ENCODE data around the gene LZTR1.

LZTR1 gene

GRCh38 chr22:21014202-21014725 lies 32.2 kb downstream of the LZTR1 start:
- H3K27ac ChIP-seq (ENCODE audit: low read length): no peak overlapping the region
- 0 out of 2 replicates have a peak, but pooled peaks cover 6% of the 10 kb centered on the region for H4K20me1 ChIP-seq (ENCODE audit: insufficient read depth, low read length)
- H3K9me3 ChIP-seq (ENCODE audit: insufficient read depth, low read length): no peaks in the 10 kb centered on the region
- no peaks in the 10 kb centered on the region for H3K36me3 ChIP-seq (replicated peaks; ENCODE audit: low read depth, low read length)
- H3K4me2 ChIP-seq (ENCODE audit: low read length): no peak overlapping the region
- H3K27me3 ChIP-seq (ENCODE audit: low read depth, low read length): no peaks in the 10 kb centered on the region
- no peaks in the 10 kb centered on the region for H3K79me2 ChIP-seq (ENCODE audit: low read length)
- H3K4me1 ChIP-seq (ENCODE audit: low read length): no peaks in the 10 kb centered on the region
- H2AFZ ChIP-seq (ENCODE audit: low read depth, low read length): no peak overlapping the region
- TF ChIP-seq EZH2phosphoT487 (IDR thresholded peaks at IDR 0.05; ENCODE audit: low read depth) (no peak), CTCF (IDR thresholded peaks at IDR 0.05; ENCODE audit: low read depth, low read length) (no peak)
- no peak overlapping the region for H3K9ac ChIP-seq (ENCODE audit: low read length)
- H3K4me3 ChIP-seq (ENCODE audit: low read length): no peak overlapping the region

GRCh38 chr22:21014726-21015465 lies 32.8 kb downstream of the LZTR1 start, which contains the start of gene P2RX6:
P2RX6 (plus strand) TSS chr22:21015165; CDS start chr22:21015175, 10 bp downstream.
- H3K79me2 ChIP-seq (ENCODE audit: low read length): no peaks in the 10 kb centered on the region
- H3K36me3 ChIP-seq (replicated peaks; ENCODE audit: low read depth, low read length): no peaks in the 10 kb centered on the region
- TF ChIP-seq EZH2phosphoT487 (IDR thresholded peaks at IDR 0.05; ENCODE audit: low read depth) (no peak), CTCF (IDR thresholded peaks at IDR 0.05; ENCODE audit: low read depth, low read length) (no peak)
- H3K4me3 ChIP-seq (ENCODE audit: low read length): no peak within 1 kb of the TSS
- no peak within 1 kb of the TSS for H2AFZ ChIP-seq (ENCODE audit: low read depth, low read length)
- H3K27ac ChIP-seq (ENCODE audit: low read length): no peak within 1 kb of the TSS
- no peak within 1 kb of the TSS for H3K4me2 ChIP-seq (ENCODE audit: low read length)
- H3K27me3 ChIP-seq (ENCODE audit: low read depth, low read length): no peaks in the 10 kb centered on the region
- no peak within 1 kb of the TSS for H3K9ac ChIP-seq (ENCODE audit: low read length)
- no peaks in the 10 kb centered on the region for H3K9me3 ChIP-seq (ENCODE audit: insufficient read depth, low read length)
- 0 out of 2 replicates have a peak, but pooled peaks cover 3% of the 10 kb centered on the region for H4K20me1 ChIP-seq (ENCODE audit: insufficient read depth, low read length)
- no peaks in the 10 kb centered on the region for H3K4me1 ChIP-seq (ENCODE audit: low read length)

- H3K4me3 ChIP-seq (ENCODE audit: low read length): no peak overlapping the region
- H3K27ac ChIP-seq (ENCODE audit: low read length): no peak overlapping the region
- H4K20me1 ChIP-seq (ENCODE audit: insufficient read depth, low read length): no peaks in the 10 kb centered on the region
- no peaks in the 10 kb centered on the region for H3K27me3 ChIP-seq (ENCODE audit: low read depth, low read length)
- H3K79me2 ChIP-seq (ENCODE audit: low read length): no peaks in the 10 kb centered on the region
- H3K4me1 ChIP-seq (ENCODE audit: low read length): no peaks in the 10 kb centered on the region
- no peak overlapping the region for H3K4me2 ChIP-seq (ENCODE audit: low read length)
- no peak overlapping the region for H3K9ac ChIP-seq (ENCODE audit: low read length)
- no peak for TF ChIP-seq EZH2phosphoT487 (IDR thresholded peaks at IDR 0.05; ENCODE audit: low read depth)
- no peak for TF ChIP-seq CTCF (IDR thresholded peaks at IDR 0.05; ENCODE audit: low read depth, low read length)
- H3K36me3 ChIP-seq (replicated peaks; ENCODE audit: low read depth, low read length): no peaks in the 10 kb centered on the region
- H3K9me3 ChIP-seq (ENCODE audit: insufficient read depth, low read length): no peaks in the 10 kb centered on the region
- no peak overlapping the region for H2AFZ ChIP-seq (ENCODE audit: low read depth, low read length)
Measured at GRCh38 chr22:21015466-21016006, 33.4 kb downstream of the LZTR1 start.

- no peaks in the 10 kb centered on the region for H3K27me3 ChIP-seq (ENCODE audit: low read depth, low read length)
- H3K79me2 ChIP-seq (ENCODE audit: low read length): no peaks in the 10 kb centered on the region
- H3K4me3 ChIP-seq (ENCODE audit: low read length): no peak overlapping the region
- no peak overlapping the region for H3K9ac ChIP-seq (ENCODE audit: low read length)
- no peaks in the 10 kb centered on the region for H4K20me1 ChIP-seq (ENCODE audit: insufficient read depth, low read length)
- H3K4me2 ChIP-seq (ENCODE audit: low read length): no peak overlapping the region
- H2AFZ ChIP-seq (ENCODE audit: low read depth, low read length): no peak overlapping the region
- H3K27ac ChIP-seq (ENCODE audit: low read length): no peak overlapping the region
- TF ChIP-seq EZH2phosphoT487 (IDR thresholded peaks at IDR 0.05; ENCODE audit: low read depth): no peak
- TF ChIP-seq CTCF (IDR thresholded peaks at IDR 0.05; ENCODE audit: low read depth, low read length): no peak
- no peaks in the 10 kb centered on the region for H3K4me1 ChIP-seq (ENCODE audit: low read length)
- H3K9me3 ChIP-seq (ENCODE audit: insufficient read depth, low read length): no peaks in the 10 kb centered on the region
- H3K36me3 ChIP-seq (replicated peaks; ENCODE audit: low read depth, low read length): no peaks in the 10 kb centered on the region
Measured at GRCh38 chr22:21016644-21017420, 34.7 kb downstream of the LZTR1 start.
